ENCODE data around the gene RPIA. TPM values are rescaled to one million over a fixed set of nuclear protein-coding genes. Genes with fewer than 3 reads are reported as not detected.
"Not testable (repeated sequence)": the region's sequence is repeated elsewhere in the genome, so short reads cannot be mapped to it uniquely, and the experiment has no call there.

RPIA gene
- total RNA-seq, result 15.0 and 16.7 TPM in 2 replicates
- long read RNA-seq, partial matches to known transcripts, result 2 of 8 reads
- long read RNA-seq, other reads (novel, unspliced or antisense), result 2 of 8 reads

GRCh38 chr2:88691339-88692183 lies at the start of gene RPIA:
Gene RPIA (plus strand): TSS chr2:88691673. CDS start chr2:88691699, 26 bp downstream.
- Mint-ChIP-seq H3K9me3 (ENCODE audit: unreplicated experiment) (peaks cover 3% of the 10 kb centered on the region), H3K36me3 (ENCODE audit: unreplicated experiment) (no peaks in the 10 kb centered on the region), H3K4me3 (ENCODE audit: unreplicated experiment) (peak within 1 kb of the TSS; percentile 92), H3K27me3 (ENCODE audit: unreplicated experiment) (no peaks in the 10 kb centered on the region), H3K27ac (ENCODE audit: unreplicated experiment) (peak within 1 kb of the TSS; percentile 77), H3K4me1 (ENCODE audit: unreplicated experiment) (peaks cover 29% of the 10 kb centered on the region)
- TF ChIP-seq CTCF (IDR thresholded peaks at IDR 0.05), result peak; percentile 52
- DNase-seq (ENCODE audit: extremely low spot score, unreplicated experiment), result peak; percentile 98

GRCh38 chr2:88642278-88642677 lies 49.2 kb upstream of the RPIA start:
- Mint-ChIP-seq H3K36me3 (ENCODE audit: unreplicated experiment) (peaks cover 4% of the 10 kb centered on the region), H3K9me3 (ENCODE audit: unreplicated experiment) (peaks cover 19% of the 10 kb centered on the region), H3K27ac (ENCODE audit: unreplicated experiment) (no peak overlapping the region), H3K4me1 (ENCODE audit: unreplicated experiment) (no peaks in the 10 kb centered on the region), H3K27me3 (ENCODE audit: unreplicated experiment) (peaks cover 58% of the 10 kb centered on the region), H3K4me3 (ENCODE audit: unreplicated experiment) (no peak overlapping the region)
- no peak for DNase-seq (ENCODE audit: extremely low spot score, unreplicated experiment)
- TF ChIP-seq CTCF (IDR thresholded peaks at IDR 0.05), result no peak

GRCh38 chr2:88645291-88645882 lies 46.1 kb upstream of the RPIA start:
- H3K4me1 Mint-ChIP-seq (ENCODE audit: unreplicated experiment); DNase-seq (ENCODE audit: extremely low spot score, unreplicated experiment); H3K4me3 Mint-ChIP-seq (ENCODE audit: unreplicated experiment); H3K36me3 Mint-ChIP-seq (ENCODE audit: unreplicated experiment); H3K27ac Mint-ChIP-seq (ENCODE audit: unreplicated experiment); H3K9me3 Mint-ChIP-seq (ENCODE audit: unreplicated experiment): not testable (repeated sequence)
- H3K27me3 Mint-ChIP-seq (ENCODE audit: unreplicated experiment), result peaks cover 41% of the 10 kb centered on the region

GRCh38 chr2:88651646-88652045 lies 39.8 kb upstream of the RPIA start:
- no peak overlapping the region for H3K27ac Mint-ChIP-seq (ENCODE audit: unreplicated experiment)
- TF ChIP-seq CTCF (IDR thresholded peaks at IDR 0.05), result no peak

GRCh38 chr2:88654714-88655113 lies 36.8 kb upstream of the RPIA start:
- Mint-ChIP-seq H3K27me3 (ENCODE audit: unreplicated experiment) (peaks cover 5% of the 10 kb centered on the region), H3K4me3 (ENCODE audit: unreplicated experiment) (no peak overlapping the region), H3K27ac (ENCODE audit: unreplicated experiment) (no peak overlapping the region), H3K9me3 (ENCODE audit: unreplicated experiment) (no peaks in the 10 kb centered on the region), H3K4me1 (ENCODE audit: unreplicated experiment) (peaks cover 19% of the 10 kb centered on the region), H3K36me3 (ENCODE audit: unreplicated experiment) (no peaks in the 10 kb centered on the region)
- no peak for TF ChIP-seq CTCF (IDR thresholded peaks at IDR 0.05)
- no peak for DNase-seq (ENCODE audit: extremely low spot score, unreplicated experiment)

More at GRCh38 chr2:88651646-88652045, 39.8 kb upstream of the RPIA start:
- H3K36me3 Mint-ChIP-seq (ENCODE audit: unreplicated experiment), result no peaks in the 10 kb centered on the region
- H3K4me3 Mint-ChIP-seq (ENCODE audit: unreplicated experiment), result no peak overlapping the region
- H3K27me3 Mint-ChIP-seq (ENCODE audit: unreplicated experiment), result peaks cover 11% of the 10 kb centered on the region
- no peak for DNase-seq (ENCODE audit: extremely low spot score, unreplicated experiment)
- no peaks in the 10 kb centered on the region for H3K4me1 Mint-ChIP-seq (ENCODE audit: unreplicated experiment)
- no peaks in the 10 kb centered on the region for H3K9me3 Mint-ChIP-seq (ENCODE audit: unreplicated experiment)

Data from osteocyte (in vitro differentiated cells).